ENCODE results near the gene NFKBIE. TPM values are rescaled to one million over a fixed set of nuclear protein-coding genes. Genes with fewer than 3 reads are reported as not detected.
A peak's percentile ranks its signal among the peaks of the same experiment; 100 is the strongest.

The NFKBIE gene
- total and polyA plus RNA-seq, 2 of the 13 experiments (the other 11 are each of a cell fraction or from before 2014, with no cell fraction given): 6.7 to 14.5 TPM

DNA sequence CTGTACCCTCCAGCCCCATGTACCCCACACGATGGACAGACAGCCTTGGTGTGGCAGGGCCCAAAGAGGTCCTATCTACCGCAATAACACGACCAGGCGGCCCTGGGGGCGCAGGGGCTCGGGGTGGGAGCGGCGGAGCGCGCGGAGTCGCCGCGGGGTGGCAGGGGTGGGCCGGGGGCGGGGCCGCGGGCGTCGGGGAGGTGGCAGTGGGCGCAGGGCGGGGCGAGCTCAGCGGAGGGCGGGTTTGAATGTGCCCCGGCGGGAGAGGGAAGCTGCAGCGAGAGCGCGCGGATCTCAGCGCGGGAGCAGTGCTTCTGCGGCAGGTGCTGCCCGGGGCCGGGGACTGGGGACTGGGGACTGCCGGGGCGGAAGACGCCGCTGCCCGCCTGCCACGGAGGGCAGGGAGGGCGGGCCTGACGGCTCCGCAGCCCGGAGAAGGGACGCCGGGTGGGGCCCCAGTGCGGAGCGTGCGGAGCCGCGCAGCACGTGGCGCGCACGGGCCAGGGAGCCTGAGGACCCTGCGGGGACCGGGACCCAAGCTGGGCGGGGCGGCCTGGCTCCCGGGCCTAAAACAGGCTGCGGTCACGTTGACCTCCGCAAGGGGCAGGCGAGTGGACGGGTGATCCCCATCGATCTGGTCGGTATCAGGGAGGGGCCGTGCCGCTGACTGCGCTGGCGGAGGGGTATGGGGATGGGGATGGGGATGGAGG is 41.9 kb downstream of the NFKBIE start, which contains the start of gene SLC29A1 (continued):
- TF ChIP-seq, protein P1, sequence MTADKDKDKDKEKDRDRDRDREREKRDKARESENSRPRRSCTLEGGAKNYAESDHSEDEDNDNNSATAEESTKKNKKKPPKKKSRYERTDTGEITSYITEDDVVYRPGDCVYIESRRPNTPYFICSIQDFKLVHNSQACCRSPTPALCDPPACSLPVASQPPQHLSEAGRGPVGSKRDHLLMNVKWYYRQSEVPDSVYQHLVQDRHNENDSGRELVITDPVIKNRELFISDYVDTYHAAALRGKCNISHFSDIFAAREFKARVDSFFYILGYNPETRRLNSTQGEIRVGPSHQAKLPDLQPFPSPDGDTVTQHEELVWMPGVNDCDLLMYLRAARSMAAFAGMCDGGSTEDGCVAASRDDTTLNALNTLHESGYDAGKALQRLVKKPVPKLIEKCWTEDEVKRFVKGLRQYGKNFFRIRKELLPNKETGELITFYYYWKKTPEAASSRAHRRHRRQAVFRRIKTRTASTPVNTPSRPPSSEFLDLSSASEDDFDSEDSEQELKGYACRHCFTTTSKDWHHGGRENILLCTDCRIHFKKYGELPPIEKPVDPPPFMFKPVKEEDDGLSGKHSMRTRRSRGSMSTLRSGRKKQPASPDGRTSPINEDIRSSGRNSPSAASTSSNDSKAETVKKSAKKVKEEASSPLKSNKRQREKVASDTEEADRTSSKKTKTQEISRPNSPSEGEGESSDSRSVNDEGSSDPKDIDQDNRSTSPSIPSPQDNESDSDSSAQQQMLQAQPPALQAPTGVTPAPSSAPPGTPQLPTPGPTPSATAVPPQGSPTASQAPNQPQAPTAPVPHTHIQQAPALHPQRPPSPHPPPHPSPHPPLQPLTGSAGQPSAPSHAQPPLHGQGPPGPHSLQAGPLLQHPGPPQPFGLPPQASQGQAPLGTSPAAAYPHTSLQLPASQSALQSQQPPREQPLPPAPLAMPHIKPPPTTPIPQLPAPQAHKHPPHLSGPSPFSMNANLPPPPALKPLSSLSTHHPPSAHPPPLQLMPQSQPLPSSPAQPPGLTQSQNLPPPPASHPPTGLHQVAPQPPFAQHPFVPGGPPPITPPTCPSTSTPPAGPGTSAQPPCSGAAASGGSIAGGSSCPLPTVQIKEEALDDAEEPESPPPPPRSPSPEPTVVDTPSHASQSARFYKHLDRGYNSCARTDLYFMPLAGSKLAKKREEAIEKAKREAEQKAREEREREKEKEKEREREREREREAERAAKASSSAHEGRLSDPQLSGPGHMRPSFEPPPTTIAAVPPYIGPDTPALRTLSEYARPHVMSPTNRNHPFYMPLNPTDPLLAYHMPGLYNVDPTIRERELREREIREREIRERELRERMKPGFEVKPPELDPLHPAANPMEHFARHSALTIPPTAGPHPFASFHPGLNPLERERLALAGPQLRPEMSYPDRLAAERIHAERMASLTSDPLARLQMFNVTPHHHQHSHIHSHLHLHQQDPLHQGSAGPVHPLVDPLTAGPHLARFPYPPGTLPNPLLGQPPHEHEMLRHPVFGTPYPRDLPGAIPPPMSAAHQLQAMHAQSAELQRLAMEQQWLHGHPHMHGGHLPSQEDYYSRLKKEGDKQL (CRISPR knock-in tag; IDR thresholded peaks at IDR 0.05; ENCODE audit: low read depth): peak; percentile 66; the same call in 1 of the 2 replicates
- TF ChIP-seq ZNF496 (CRISPR knock-in tag; IDR thresholded peaks at IDR 0.05; ENCODE audit: insufficient replicate concordance): no peak
- no peak for TF ChIP-seq KDM5A (IDR thresholded peaks at IDR 0.05; ENCODE audit: borderline replicate concordance, low read length)
- TF ChIP-seq ZNF331 (CRISPR knock-in tag; IDR thresholded peaks at IDR 0.05): peak; percentile 46; the same call in 1 of the 2 replicates
- no peak for TF ChIP-seq ZSCAN30 (CRISPR knock-in tag; IDR thresholded peaks at IDR 0.05)
- TF ChIP-seq, protein P2, sequence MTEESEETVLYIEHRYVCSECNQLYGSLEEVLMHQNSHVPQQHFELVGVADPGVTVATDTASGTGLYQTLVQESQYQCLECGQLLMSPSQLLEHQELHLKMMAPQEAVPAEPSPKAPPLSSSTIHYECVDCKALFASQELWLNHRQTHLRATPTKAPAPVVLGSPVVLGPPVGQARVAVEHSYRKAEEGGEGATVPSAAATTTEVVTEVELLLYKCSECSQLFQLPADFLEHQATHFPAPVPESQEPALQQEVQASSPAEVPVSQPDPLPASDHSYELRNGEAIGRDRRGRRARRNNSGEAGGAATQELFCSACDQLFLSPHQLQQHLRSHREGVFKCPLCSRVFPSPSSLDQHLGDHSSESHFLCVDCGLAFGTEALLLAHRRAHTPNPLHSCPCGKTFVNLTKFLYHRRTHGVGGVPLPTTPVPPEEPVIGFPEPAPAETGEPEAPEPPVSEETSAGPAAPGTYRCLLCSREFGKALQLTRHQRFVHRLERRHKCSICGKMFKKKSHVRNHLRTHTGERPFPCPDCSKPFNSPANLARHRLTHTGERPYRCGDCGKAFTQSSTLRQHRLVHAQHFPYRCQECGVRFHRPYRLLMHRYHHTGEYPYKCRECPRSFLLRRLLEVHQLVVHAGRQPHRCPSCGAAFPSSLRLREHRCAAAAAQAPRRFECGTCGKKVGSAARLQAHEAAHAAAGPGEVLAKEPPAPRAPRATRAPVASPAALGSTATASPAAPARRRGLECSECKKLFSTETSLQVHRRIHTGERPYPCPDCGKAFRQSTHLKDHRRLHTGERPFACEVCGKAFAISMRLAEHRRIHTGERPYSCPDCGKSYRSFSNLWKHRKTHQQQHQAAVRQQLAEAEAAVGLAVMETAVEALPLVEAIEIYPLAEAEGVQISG (CRISPR knock-in tag; IDR thresholded peaks at IDR 0.05): peak; percentile 81; the same call in 1 of the 2 replicates
- TF ChIP-seq ZNF644 (CRISPR knock-in tag; IDR thresholded peaks at IDR 0.05; ENCODE audit: low read depth): no peak
- TF ChIP-seq ZNF251 (CRISPR knock-in tag; IDR thresholded peaks at IDR 0.05): no peak
- TF ChIP-seq ZNF207 (IDR thresholded peaks at IDR 0.05; ENCODE audit: borderline replicate concordance): no peak
- TF ChIP-seq SKI (IDR thresholded peaks at IDR 0.05; ENCODE audit: partially characterized antibody): peak; percentile 38
- 0 out of 2 replicates have a peak, but pooled peaks have one; percentile 18 for TF ChIP-seq ZNF780A (CRISPR knock-in tag; IDR thresholded peaks at IDR 0.05)
- no peak for TF ChIP-seq ZNF775 (CRISPR knock-in tag; IDR thresholded peaks at IDR 0.05; ENCODE audit: borderline replicate concordance)
- peak; percentile 71; the same call in 1 of the 2 replicates for TF ChIP-seq SALL2 (CRISPR knock-in tag; IDR thresholded peaks at IDR 0.05)
- TF ChIP-seq, protein P3, sequence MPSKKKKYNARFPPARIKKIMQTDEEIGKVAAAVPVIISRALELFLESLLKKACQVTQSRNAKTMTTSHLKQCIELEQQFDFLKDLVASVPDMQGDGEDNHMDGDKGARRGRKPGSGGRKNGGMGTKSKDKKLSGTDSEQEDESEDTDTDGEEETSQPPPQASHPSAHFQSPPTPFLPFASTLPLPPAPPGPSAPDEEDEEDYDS (CRISPR knock-in tag; IDR thresholded peaks at IDR 0.05): no peak
- TF ChIP-seq, protein P4, sequence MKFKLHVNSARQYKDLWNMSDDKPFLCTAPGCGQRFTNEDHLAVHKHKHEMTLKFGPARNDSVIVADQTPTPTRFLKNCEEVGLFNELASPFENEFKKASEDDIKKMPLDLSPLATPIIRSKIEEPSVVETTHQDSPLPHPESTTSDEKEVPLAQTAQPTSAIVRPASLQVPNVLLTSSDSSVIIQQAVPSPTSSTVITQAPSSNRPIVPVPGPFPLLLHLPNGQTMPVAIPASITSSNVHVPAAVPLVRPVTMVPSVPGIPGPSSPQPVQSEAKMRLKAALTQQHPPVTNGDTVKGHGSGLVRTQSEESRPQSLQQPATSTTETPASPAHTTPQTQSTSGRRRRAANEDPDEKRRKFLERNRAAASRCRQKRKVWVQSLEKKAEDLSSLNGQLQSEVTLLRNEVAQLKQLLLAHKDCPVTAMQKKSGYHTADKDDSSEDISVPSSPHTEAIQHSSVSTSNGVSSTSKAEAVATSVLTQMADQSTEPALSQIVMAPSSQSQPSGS (CRISPR knock-in tag; IDR thresholded peaks at IDR 0.05): no peak
- TF ChIP-seq ZNF333 (CRISPR knock-in tag; IDR thresholded peaks at IDR 0.05; ENCODE audit: borderline replicate concordance): no peak
- no peak for TF ChIP-seq GATAD1 (CRISPR knock-in tag; IDR thresholded peaks at IDR 0.05)
- peak; percentile 88 for TF ChIP-seq ZNF546 (CRISPR knock-in tag; conservative IDR thresholded peaks at IDR 0.05)
- TF ChIP-seq ZNF12 (CRISPR knock-in tag; IDR thresholded peaks at IDR 0.05): no peak
- TF ChIP-seq ZNF562 (CRISPR knock-in tag; IDR thresholded peaks at IDR 0.05; ENCODE audit: borderline replicate concordance): no peak

Measured in HepG2 (cell line).